ENCODE data around the gene MX1.

DNA sequence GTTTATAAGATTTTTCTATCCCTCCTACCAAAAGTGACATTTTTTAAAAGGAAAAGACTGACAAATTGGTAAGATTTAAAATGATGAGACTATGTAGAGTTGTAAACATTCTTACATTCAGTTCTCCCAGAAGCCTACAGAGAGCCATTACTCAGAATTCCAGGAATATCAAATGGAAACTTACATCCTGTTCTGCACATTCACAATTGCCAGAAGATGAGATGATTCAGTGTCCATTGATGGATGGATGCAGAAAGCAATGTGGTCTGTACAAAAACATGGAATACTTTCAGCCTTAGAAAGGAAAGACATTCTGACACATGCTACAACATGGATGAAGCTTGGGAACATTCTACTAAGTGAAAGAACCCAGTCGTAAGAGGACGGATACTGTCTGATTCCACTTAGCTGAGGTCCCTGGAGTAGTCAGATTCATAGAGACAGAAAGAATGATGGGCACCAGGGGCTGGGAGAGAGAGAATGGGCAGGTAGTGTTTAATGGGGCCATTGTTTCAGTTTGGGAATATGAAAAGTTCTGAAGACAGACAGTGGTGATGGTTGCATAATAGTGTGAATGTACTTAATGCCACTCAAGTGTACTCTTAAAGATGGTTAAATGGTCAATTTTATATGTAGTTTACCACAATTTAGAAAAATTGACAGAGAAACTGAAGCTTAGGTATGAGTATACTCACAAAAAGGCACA, 16.6 kb downstream of the MX1 start:
- TF ChIP-seq, protein P1, sequence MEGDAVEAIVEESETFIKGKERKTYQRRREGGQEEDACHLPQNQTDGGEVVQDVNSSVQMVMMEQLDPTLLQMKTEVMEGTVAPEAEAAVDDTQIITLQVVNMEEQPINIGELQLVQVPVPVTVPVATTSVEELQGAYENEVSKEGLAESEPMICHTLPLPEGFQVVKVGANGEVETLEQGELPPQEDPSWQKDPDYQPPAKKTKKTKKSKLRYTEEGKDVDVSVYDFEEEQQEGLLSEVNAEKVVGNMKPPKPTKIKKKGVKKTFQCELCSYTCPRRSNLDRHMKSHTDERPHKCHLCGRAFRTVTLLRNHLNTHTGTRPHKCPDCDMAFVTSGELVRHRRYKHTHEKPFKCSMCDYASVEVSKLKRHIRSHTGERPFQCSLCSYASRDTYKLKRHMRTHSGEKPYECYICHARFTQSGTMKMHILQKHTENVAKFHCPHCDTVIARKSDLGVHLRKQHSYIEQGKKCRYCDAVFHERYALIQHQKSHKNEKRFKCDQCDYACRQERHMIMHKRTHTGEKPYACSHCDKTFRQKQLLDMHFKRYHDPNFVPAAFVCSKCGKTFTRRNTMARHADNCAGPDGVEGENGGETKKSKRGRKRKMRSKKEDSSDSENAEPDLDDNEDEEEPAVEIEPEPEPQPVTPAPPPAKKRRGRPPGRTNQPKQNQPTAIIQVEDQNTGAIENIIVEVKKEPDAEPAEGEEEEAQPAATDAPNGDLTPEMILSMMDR (IDR thresholded peaks at IDR 0.05): no peak
- no peak for TF ChIP-seq POLR2A (IDR thresholded peaks at IDR 0.05)
